Thyroid gland (tissue), 4 donors: ENCODE results near the gene TPRX2.

Experiments used
- CTCF ChIP-seq, 6 experiments: fragments of 200-600 bp in 3 of 6; fragments of 450-650 bp in 3 of 6; sonication (generic) in 3 of 6; IDR thresholded peaks; one replicate each; pipeline ENCODE4 v1.5.1; 2016 to 2019; ENCODE audit warnings: antibody characterized with exemption in 6 of 6, mild to moderate bottlenecking in 2 of 6, inconsistent platforms in 1 of 6, moderate library complexity in 1 of 6
- POLR2A ChIP-seq, 2 donors: fragments of 450-650 bp; IDR thresholded peaks; one replicate each; pipeline ENCODE4 v1.6.1; 2017; ENCODE audit warnings: antibody characterized with exemption in 2 of 2, mild to moderate bottlenecking in 2 of 2, moderate library complexity in 1 of 2

GRCh38 chr19:47854459-47854858, 4.6 kb upstream of the TPRX2 start:
- TF ChIP-seq POLR2A (IDR thresholded peaks at IDR 0.05) (no peak), CTCF (IDR thresholded peaks at IDR 0.05) (no peak)
